ENCODE results near the gene TXNDC11.

Gene TXNDC11

DNA sequence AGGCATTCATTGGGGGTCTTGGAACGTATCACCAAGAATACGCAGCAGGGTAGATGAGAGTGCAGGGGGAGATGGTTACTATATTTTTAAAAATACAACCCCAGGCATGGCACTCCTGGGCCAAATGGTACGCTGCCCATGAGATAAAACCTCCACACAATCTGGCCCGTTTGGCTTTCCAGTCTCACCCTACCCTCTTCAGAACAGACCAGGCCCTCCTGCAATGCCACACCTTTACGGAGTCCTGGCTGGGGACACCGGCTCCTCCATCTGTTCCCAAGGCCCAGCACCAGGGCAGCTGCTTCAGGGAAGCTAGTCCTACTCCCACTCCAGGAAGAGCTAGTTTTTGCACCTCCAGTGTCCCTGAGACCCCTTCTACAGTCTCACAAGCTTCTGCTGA, 50.0 kb downstream of the TXNDC11 start:
- H3K27ac ChIP-seq = no peak overlapping the region
- DNase-seq (ENCODE audit: low read depth, low spot score) = no peak

DNA sequence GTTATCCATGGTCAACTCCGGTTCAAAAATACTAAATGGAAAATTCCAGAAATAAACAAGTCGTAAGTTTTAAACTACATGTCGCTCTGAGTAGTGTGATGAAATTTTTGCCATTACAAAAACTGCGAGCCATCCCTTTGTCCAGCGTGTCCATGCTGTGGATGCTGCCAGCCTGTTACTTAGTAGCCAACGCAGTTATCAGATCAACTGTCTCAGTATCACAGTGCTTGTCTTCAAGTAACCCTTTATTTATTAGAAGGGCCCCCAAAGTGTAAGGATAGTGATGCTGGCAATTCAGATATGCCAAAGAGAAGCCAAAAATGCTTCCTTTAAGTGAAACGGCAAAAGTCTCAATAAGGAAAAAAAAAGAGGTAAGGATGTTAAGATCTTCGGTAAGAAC, 50.5 kb downstream of the TXNDC11 start:
- no peak overlapping the region for H3K27ac ChIP-seq
- no peak for DNase-seq (ENCODE audit: low read depth, low spot score)

DNA sequence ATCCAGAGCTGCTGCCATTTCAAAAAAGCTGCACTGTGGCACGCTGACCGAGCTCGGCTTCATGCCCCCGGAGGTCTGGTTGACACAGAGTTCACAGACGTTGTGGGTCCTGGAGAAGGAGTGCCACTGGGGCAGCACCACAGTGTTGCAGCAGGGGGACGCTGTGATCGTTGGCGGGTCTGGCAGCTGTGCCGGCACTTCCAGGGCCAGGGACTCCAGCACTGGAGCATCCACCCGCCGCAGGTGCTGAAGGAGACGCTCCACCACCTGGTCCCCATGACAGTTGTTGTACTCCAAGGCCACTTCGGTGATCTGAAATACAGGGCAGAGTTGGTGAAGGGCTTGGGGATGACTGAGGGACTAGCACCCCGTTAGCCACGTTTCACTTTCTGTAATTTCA, 50.9 kb downstream of the TXNDC11 start:
- no peak for DNase-seq (ENCODE audit: low read depth, low spot score)
- H3K27ac ChIP-seq = no peak overlapping the region

DNA sequence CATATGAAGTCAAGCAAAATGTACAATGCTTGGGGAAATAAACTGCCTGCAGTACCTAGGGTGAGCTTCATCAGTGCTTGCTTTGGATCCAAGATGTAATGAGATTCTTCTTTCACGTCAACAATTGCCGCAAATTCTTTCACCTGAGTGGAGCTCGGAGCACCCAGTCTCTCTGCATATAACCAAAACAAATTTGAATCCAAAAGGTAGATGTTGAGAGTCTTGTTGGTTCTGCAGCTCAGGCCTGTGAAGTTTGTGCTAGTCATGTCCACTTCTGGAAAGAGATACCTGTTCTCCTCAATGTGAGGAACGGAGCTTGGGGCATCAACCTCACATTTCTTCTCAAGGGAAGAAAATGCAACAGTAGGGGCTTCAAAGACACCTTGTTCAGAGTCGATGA, 51.4 kb downstream of the TXNDC11 start:
- no peak overlapping the region for H3K27ac ChIP-seq
- DNase-seq (ENCODE audit: low read depth, low spot score) = no peak

DNA sequence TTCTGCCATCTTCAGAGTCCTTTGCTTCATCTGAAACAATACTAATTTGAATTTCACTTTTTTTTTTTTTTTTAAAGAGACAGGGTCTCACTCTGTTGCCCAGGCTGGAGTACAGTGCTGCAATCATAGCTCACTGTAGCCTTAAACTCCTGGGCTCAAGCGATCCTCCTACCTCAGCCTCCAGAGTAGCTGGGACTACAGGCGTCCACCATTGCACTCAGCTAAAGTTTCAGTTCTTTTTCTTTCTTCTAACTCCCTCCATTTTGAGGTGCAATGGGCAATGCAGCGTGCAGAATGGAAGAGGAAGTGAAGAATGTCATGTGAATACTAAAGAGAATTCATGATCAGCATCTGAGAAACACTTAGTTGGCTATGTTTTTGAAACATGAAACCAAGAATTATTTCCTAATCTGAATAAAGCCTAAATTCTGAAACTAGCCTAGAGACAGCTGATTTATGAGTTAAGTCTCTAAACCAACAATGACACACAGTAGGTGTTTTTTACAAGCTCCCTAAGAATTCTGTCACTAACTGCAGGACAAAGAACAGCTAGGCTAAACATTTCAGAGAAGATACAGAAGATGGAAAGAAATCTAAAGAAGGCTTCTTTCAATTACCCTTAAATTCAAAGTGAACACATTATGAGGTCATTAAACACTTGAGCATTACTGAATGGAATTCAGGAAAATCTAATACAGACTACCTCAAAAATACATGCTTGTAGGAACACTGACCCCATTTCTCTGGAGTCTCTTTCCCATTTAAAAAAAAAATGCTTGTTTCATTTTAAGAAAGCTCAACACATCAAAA, 53.4 kb downstream of the TXNDC11 start:
- no peak overlapping the region for H3K27ac ChIP-seq
- no peak for DNase-seq (ENCODE audit: low read depth, low spot score)

DNA sequence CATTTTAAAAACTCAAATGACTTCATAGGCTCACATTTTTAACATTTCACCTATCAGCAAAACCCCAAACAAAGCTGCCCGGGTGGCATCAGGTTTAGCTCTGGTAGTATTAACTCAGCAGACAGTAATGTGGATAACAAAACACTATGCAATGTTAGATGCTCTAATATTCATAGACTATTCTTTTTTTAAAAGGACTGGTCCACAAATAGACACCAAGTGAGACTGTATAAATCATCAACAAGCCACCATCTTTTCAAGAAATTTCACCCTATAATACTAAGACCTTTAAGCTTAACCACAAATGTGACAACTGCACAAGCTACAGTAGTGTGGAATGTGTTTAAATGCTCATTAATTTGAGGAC, 54.2 kb downstream of the TXNDC11 start:
- no peak overlapping the region for H3K27ac ChIP-seq
- DNase-seq (ENCODE audit: low read depth, low spot score) = no peak

DNA sequence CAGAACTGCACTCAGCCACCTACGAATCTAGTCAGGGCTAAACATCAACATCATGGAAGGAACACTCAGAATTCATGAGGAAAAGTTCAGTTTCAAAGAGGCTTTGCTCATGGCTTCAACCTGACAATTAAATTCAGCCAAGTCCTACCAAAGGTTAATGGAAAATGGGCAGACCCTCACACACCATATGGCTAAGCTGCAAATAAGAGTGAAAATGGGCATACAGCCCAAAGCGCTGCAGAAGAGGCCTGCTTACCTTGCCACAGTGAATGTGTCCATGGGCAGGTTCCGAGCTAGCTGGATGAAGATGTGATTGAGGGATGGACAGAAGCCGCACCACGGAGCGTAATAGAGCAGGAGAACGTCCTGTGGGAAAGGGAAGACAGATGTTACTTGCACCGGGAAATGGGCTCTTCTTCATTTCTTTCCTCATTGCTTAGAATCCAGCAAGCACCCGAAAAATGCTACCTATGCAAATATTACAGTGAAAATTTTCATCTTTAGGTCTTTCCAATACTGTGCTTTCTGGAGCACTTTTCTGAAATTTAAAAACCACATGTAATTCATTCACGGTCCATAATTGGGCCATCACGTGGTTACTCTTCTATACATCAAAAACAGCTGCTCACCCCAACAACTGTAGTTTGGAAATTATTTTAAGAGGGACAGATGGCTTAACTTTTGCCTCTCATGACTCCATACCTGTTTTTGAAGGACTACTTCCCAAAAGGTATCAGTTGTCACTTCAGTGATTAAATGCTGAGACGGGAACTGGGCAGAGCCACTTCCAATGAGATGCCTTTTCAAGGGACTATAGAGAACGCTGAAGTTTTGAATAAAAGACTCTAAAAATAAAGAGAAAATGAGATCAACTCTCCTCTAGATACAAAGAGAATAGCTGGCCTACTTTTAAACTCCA, 54.8 kb downstream of the TXNDC11 start:
- no peak overlapping the region for H3K27ac ChIP-seq
- DNase-seq (ENCODE audit: low read depth, low spot score) = no peak

DNA sequence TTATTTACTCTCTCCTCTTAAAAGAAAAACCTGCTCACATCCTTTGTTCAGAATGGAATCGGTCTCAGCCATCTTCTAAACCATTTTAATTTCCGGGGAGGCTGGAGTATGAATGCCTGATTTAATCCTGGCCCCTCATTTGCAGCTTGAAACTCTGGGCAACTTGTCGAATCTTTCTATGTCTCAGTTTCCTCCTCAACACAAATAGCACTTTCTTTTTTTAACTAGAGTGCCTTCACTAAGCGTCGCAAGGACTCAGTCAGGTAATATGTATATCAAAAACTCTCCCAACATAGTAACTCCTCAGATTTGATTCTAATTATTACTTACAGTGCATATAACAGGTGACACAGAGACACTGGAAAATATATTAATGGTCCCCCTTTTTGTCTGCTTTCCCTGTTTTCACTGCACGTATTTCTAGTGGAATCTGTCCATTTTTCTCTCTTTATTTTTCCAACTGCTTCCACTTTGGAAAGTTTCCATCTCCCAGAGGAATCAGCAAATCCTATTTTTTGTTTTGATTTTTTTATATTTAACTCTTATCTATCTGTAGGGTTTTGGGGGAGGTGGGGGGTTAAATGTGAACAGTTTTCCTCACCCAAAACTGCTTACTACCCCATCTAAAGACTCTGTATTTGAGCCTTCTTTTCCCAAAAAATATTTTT, 55.8 kb downstream of the TXNDC11 start:
- no peak overlapping the region for H3K27ac ChIP-seq
- DNase-seq (ENCODE audit: low read depth, low spot score) = no peak

DNA sequence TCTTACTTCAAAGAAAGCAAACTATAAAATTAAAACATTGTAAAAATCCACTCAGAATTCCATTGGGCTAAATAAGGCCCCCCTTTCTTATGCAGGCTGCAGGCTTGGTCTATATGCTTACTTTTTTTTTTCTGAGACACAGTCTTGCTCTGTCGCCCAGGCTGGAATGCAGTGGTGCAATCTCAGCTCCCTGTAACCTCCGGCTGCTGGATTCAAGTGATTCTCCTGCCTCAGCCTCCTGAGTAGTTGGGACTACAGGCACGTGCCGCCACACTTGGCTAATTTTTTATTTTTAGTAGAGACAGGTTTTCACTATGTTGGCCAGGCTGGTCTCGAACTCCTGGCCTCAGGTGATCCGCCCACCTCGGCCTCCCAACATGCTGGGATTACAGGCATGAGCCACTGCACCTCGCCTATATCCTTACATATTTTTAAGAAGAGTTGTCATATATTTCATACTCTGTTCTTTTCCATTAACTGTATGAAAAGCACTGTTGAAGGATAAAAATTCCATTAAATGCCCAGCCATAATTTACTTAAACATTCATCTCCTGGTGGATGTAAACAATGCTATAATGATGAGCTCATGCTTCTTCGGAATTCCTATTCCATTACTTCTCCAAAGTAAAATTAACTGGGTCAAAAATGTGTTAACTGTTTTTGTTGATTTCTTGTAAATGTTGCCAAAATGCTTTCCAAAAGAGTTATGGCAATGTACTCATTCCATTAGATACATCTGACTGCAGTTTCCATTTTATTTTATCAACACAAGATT, 56.6 kb downstream of the TXNDC11 start:
- DNase-seq (ENCODE audit: low read depth, low spot score) = no peak
- no peak overlapping the region for H3K27ac ChIP-seq

DNA sequence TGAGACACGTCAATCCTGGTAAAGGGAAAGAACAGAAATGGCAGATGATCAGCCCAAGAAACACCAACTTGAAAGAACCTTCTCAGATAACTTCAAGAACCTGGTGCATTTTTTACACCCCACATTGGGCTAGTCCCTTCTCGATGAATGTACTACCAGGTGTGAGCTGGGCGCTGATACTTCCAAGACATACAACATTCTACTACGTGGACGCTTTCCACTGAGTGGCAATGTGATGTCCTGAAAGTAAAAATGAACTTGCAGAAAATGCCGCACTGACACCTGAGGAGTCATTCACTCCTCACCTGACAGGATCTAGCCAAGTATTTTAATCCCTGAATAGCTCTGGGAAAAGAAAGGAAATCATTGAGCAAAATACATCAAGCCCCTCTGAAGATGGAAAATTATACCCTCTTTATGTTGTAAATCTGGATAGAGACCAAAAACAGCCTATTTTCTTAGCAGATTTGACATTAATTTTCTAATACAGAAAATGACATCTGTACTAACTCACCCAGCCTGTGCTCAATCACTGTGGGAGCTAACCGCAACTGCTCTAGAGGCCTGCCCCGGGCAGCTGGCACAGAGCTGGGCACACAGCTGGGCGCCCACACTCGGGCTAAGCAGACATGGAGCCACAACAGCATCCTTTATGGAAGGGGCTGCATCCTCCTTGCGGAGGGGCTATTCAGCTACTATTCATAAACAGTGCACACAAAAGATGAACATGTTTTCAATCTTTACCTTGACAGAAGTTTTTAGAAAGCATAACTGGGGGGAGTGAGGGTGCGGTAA, 58.2 kb downstream of the TXNDC11 start:
- DNase-seq (ENCODE audit: low read depth, low spot score) = no peak
- no peak overlapping the region for H3K27ac ChIP-seq

DNA sequence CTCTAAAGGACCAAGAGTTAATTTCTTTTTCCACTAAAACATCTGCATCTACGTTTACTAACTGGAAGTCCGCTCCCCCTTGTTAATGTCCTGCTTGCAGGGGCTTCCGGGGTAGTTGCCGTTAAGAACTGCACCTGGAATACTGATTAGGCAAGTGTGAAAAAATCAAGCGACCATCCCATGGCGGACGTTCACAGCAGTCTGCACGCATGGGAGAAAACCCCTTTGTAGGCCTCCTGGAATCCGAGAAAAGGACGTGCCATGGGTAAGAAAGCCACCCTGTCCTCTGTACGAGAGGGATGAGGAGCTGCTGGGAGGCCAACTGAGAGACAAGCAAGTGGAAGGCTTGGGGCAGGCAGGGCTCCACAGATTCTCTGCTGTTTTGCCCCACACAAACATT, 59.5 kb downstream of the TXNDC11 start:
- DNase-seq (ENCODE audit: low read depth, low spot score) = no peak
- peak overlapping the region; percentile 42 for H3K27ac ChIP-seq

DNA sequence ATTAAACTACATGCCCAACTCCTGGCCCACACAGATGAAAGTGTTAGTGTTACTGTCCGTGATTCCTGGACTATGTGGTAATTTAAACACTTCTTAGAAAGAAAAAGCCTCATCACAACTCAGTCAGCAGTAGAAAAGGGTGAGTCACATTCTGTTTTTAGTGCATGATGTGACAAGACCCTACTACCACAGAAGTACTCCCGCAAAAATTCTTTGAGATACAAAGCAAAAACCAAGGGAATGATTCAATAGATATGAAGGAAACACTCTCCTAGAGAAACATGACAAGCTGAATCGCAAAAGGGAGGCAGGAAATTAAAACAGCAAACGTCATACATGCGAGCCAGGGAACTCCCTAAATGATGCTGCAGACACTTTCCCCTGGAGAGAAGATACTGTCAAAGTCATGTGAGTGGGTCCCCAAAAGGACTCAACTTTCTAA, 60.0 kb downstream of the TXNDC11 start:
- DNase-seq (ENCODE audit: low read depth, low spot score) = no peak
- H3K27ac ChIP-seq = peak overlapping the region; percentile 42

DNA sequence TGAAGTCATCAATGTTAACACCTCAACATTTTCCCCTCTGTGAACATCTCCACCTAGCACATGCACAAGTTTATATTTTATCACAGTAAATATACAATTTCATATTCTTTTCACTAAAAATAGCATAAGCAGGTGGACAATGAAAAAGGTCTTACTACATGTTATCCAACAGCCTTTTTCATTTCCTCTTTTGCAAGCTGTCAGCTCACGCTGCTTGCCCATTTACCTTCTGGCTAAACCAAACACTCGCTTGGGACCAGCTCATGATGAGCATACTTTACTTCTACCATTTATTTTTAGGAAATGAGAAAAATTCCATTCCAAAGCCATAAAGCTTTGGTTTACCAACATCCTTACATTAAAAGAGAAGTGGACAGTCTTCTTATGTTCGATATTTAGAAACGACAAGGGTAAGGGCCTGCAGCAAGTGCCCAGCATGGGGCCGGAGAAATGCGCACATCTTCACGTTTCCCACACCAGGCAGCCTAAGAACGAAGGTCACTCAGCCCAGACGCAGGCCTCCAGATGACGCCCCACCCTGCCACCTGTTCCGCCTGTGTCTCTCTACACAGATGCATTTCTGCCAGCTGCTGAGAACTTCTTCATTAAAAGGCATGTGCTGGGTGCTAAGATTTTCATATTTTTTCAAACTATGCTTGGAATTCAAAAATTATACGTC, 60.5 kb downstream of the TXNDC11 start:
- peak overlapping the region; percentile 42 for H3K27ac ChIP-seq
- DNase-seq (ENCODE audit: low read depth, low spot score) = no peak

DNA sequence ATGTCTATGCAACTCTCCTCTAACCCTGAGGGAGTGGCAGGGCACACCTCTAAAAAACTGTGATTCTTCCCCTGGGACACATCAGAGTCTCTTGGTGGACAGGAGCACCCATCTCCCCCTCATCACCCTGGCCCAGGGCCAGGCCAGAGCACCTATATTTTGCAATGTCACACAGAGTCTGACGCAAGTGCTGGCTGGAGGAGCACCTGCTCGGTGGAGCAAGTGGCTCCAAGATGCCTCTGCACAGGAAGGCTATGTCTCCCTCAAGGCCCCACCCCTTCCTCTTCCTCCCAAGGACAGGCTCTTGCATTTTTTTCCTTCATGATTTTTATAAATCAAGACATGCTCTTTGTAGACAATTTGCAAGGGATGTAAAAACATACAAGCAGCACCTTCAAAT, 61.1 kb downstream of the TXNDC11 start:
- DNase-seq (ENCODE audit: low read depth, low spot score) = no peak
- H3K27ac ChIP-seq = no peak overlapping the region

DNA sequence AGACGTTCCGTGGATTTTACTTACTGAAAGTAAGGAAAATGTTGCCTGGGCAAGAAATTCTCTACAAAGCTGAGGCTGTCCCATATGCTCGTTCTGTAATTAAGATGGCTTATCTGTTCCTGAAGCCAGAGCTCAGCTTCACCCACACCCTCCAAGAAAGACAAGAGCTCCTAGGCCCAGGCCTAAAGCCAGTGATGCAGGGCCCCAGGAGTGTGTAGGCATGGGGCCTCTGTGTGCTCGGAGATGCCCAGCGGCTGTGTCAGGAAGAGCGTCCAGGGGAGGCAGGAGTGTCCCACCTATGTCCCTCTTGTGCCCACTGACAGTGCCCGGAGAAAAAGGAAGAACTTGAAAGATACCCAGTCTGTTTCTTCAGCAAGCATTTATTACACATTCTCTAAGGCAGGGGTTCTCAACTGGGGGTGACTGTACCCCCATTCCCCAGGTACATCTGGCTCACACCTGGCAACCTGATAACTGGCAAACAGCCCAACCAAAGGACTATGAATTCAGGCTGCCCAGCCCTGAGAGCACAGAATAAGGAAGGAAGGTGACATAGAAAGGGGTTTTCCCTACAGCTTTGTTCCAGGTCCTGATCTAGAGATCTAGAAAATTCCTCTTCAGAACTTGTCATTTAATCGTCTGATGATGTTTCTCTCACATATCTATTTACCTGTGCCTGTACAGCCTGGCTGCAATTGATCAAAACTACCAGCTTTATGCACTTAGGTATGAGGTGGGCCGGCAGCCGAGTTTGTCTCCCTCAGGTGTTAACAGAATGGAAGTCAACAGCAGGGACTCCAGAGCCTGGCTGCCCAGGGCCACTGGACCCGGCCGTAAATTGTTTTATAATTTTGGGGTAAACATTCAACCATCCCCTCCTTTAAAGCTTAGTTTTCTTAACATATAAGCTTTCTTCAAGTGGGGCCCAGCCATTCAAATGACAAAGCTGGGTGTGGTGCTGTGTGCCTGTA, 62.4 kb downstream of the TXNDC11 start:
- DNase-seq (ENCODE audit: low read depth, low spot score) = no peak

DNA sequence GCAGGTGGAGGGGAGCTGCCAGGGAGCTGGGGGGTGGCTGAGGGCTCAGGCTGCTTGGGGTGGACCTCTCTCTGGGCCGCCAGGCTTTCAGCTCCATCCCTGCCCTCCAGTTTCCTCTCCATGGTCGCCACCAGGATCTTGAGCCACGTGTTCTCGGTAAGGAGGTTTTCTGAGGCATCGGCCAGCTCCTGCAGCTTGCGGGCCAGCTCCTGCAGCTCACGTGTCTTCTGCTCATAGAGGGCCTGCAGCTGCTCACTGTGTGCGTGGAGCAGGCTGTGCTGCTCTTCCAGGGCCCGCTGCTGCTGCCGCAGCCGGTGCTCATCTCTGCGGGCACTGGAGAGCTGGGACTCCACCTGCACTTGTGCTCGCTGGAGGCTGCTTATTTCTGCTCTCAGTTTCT, 63.4 kb downstream of the TXNDC11 start:
- DNase-seq (ENCODE audit: low read depth, low spot score) = no peak
- H3K27ac ChIP-seq = no peak overlapping the region

More for the DNA sequence above, 62.4 kb downstream of the TXNDC11 start:
- no peak overlapping the region for H3K27ac ChIP-seq

DNA sequence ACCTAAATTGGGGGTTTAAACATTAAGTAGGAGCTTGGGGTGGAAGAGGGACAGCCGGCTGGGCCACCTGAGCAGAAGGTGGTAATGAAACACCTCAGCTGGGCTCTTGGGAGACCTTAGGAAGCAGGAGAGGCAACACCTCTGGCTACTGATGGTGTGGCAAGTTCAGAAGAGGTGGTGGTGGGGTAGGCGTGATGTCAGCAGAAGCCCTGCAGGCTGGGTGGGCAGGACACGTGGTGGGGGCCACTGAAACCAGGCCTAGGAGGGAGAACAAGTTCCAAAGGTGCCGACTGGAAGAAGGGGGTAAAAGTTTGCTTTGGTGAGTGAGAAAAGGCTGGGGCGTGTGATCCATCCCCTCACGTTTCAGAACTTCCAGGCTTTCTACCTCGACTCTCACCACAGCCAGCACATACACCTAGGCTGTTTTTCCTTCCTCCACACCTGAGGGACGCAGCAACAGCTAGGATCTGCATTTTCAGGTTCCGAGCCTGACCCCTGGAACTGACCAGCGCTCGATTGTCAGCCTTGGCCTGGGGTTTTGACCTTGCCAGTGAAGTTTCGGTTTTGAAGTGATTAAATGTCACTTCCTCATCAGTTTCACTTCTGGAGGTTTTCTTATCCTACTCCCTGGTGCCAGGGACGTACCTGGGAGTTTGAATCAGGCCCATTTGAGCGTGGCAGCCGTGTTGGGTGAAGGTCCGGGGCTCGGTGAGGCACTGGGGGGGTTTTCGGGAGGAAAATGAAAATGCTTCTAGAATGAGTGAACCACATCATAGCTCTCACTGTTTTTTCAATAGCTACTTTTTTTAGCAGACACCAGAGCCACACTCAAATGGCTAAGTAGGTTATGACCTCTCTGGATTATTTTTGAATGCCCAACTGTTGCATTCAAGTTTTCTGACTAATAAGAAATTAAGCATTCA, 64.4 kb downstream of the TXNDC11 start:
- DNase-seq (ENCODE audit: low read depth, low spot score) = no peak
- peak overlapping the region; percentile 69 for H3K27ac ChIP-seq
